Activated CD4-positive, alpha-beta T cell treated with anti-CD3 and anti-CD28 coated beads, Interleukin-2, Interleukin-4, amounts not matched to agents 100 ng/mL and 50 ng/mL, durations not matched to agents 16 hours and 8 hours (primary cell): ENCODE results near the gene APBB2.
"Not testable (repeated sequence)": the region's sequence is repeated elsewhere in the genome, so short reads cannot be mapped to it uniquely, and the experiment has no call there.

Experiments used
- DNase-seq: peaks from one replicate; pipeline ENCODE4 v3.0.0-alpha.2; 2020; ENCODE audit warnings: low spot score

APBB2 gene

DNA sequence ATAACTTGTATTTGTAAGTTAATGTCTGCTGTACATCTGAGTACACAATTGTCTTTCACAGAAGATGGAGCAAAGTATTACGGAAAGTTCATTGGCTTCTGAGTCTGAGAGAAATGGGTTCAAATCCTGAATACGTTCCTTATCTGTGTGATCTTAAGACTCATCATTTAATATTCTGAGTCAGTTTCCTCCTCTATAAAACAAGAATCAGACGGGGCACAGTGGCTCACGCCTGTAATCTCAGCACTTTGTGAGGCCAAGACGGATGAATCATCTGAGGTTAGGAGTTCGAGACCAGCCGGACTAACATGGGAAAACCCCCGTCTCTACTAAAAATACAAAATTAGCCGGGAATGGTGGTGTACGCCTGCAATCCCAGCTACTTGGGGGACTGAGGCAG, 57.8 kb downstream of the APBB2 start:
- no peak for DNase-seq

DNA sequence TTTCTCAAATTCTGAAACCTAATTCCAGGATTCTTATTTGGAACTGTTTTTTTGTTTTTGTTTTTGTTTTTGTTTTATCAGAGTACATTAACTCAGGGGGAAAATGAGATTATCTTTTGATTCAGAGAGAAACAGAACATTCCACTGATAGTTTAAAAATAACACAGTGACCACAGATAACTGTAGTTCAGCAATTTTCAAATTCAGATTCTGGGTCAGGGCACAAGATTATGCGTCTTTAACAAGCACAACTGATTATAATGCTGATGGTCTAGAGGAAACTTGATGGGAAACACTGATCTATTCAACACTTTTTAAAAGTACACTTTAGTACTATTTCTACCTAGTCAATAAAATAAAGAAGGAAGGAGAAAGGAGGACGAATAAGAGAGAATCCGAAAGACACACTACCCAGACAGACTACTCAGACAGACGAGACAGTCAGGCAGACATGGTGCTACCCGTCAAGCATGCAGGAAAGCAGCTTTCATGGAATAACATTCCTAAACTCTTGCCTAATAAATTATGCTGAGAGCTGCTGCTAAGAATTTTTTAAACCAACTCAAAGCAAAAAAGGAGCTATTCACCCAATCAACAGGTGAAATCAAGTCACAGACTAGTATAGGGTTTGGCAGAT, 59.0 kb downstream of the APBB2 start:
- no peak for DNase-seq

DNA sequence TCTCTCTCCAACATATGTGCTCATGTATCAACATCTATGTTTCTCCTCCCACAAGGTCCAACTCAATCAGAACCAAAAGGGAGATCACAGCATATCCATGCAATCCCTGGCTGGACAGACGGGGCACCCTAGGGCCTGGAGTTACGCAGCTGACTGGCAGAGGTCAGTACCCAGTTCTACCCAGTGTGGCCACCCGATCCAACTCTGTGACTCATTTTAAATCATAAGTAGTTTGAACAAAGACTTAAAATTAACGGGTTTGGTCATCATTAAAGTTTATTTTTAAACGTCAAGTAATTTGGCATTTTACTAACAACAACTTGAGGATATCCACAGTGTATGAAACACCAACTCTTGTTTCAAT, 59.5 kb downstream of the APBB2 start:
- DNase-seq = no peak

GRCh38 chr4:41154010-41154813, 60.1 kb downstream of the APBB2 start:
- DNase-seq = no peak

- DNase-seq = no peak
These were observed 63.9 kb downstream of the APBB2 start for GRCh38 chr4:41150401-41150800.

DNA sequence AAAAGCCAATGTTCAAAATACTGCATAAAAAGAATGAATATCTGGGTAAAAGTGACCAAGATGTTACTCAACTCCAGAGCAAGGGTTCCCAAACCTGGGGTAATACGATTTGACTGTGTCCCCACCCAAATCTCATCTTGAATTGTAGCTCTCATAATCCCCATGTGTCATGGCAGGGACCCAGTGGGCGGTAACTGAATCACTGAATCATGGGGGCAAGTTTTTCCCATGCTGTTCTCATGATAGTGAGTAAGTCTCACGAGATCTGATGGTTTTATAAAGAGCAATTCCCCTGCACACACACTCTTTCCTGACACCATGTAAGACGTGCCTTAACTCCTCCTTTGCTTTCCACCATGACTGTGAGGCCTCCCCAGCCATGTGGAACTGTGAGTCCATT, 64.8 kb downstream of the APBB2 start:
- not testable (repeated sequence) for DNase-seq

- no peak for DNase-seq
These were observed 65.4 kb downstream of the APBB2 start for GRCh38 chr4:41148931-41149330.

- no peak for DNase-seq
These were observed 66.0 kb downstream of the APBB2 start for GRCh38 chr4:41148292-41148691.

DNA sequence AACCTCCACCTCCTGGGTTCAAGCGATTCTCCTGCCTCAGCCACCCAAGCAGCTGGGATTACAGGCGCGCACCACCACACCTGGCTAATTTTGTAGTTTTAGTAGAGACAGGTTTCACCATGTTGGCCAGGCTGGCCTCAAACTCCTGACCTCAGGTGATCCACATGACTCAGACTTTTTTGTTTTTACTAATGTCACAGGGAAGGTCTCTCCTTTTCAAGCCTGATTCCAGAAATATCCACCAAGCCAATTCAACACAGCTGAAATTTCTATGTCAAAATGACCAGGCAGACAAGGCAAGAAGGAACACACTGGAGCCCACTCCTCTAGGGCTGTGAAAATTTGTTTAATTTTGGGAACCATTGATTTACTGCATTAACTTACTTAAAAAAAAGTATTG, 66.8 kb downstream of the APBB2 start:
- not testable (repeated sequence) for DNase-seq

DNA sequence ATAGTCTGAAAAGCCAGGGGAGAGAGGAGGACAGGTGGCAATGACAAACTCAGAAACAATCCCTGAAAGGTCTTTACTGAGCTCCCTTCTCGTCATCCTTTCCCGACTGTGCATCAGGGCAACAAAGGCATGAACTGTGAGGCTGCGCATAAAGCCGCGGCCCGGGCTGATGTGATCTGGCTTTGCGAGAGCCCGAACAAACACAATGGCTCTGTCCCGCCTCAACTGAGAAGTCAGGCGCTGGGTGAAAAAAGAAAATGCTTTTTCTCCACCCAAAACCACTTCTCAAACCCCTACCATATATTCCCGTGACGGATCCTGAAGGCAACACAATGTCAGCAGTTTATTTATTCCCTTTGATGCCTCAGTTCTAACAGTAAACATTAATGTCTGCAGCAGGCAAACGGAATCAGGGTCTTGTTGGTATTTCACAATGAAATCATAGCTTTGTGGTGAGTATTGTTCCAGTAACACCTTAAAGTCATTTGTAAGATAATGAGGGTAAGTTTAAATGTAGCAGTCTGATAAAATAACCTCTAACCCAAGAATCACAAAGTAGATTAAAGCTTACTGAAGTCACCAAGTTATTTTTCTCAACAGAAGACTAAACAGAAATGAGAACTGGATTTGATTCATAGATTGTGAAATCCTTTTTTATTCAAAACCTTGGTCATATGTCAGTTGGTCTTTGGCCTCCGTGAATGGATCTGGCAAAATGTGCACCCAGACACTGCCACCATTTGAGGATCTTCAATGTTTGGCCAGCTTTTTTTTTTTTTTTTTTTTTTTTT, 67.4 kb downstream of the APBB2 start:
- DNase-seq = no peak

DNA sequence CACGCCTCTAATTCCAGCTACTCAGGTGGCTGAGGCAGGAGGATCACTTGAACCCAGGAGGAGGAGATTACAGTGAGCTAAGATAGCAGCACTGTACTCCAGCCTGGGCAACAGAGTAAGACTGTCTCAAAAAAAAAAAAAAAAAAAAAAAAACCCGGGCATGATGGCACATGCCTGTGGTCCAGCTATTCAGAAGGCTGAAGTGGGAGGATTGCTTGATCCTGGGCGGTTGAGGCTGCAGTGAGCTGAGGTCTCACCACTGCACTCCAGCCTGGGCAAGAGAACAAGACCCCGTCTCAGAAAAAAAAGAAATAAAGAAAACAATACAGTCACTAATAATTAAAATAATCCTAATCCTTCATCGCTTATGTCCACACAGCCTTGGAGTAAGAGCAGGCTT, 68.1 kb downstream of the APBB2 start:
- no peak for DNase-seq

DNA sequence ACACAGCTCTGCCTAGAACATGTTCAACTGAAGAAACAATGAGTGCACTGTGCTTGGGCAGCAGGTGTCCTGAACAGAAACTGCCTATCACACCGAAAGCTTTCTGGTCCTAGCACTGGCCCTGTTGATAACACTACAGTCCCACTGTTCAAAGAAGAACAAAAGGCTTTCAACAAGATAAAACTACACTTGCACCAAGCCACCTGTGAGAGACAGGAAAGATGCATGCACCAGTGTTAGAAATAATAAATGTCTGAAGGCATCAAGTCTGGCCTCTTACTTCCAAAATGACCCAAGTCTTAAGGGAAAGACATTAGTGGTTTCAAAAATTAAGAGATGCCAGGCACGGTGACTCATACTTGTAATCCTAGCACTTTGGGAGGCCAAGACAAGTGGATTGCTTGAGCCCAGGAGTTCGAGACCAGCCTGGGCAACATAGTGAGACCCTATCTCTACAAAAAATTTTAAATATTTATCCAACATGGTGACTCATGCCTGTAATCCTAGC, 68.7 kb downstream of the APBB2 start:
- no peak for DNase-seq

DNA sequence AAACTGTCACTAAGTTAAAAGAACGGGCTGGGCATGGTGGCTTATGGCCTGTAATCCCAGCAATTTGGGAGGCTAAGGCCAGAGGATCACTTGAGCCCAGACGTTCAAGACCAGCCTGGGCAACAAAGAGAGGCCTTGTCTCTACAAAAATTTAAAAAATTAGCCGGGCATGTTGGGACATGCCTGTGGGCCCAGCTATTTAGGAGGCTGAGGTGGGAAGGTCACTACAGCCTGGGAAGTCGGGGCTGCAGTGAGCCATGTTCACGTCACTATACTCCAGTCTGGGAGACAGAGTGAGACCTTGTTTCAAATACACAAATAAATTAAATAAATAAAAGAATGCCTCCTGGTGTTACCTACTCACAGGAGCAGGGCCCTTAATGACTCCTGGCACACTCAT, 69.5 kb downstream of the APBB2 start:
- no peak for DNase-seq

DNA sequence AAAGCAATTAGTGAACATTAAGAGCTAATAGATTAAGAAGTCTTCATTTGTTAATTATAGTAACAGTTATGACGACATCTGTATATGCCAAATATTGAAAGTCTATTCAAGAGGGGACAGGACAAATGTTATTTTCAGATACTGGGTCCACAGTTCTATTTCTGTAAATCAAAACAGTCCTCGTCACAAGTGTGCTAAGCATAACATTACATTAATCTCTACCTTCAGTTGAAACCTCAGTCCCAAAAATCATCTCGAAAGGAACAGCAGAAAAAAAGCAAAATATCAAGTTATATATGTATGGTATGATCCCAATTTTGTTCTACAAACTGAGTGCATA, 70.3 kb downstream of the APBB2 start:
- no peak for DNase-seq

DNA sequence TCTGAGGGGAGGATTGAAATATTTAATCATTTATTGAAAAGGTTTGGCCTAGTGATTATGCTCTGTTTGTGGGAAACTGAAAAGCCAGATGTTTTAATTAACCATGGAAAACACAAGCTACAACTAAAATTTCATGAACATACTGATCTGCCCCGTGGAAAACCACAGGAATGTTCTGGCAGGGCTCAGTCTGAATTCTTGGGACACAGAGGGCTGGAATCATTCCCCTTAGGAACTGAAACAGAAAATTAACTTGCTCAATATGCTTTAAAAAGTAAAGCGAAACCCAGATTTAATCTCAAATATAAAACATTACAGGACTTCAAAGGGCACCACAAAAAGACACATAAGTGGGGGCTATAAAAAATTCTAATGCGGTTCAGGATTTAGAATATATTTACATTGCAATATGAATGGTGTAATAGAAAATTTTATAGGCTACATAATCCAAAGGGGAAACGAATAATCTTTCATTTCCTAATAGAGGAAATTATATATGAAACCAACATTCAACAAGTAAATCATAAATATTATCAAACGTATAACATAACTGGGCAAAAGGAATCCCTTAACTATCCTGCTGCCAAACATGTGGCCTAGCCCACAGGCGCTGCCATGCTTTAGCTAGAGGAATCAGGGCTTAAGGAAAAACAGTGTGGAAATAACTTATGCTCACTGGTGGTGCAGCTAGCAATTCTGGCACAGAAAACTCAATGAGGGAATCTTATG, 70.9 kb downstream of the APBB2 start:
- no peak for DNase-seq

- no peak for DNase-seq
These were observed 71.7 kb downstream of the APBB2 start for GRCh38 chr4:41142376-41143310.

DNA sequence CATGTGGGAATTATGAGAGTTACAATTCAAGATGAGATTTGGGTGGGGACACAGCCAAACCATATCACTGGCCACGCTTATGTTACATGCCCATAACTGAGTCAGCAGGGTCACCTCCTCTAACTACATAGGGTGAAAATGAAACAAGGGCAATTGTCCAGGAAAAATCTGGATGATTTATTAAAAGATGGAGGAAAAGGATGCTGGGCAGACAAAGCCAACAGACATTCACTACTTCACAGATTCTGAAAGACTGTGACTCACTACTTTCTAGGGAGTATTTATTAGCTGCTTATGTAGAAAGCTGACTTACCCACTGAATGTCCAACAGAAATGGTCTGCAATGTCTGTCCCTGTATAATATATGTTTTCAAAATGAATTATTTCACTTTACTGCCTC, 72.4 kb downstream of the APBB2 start:
- no peak for DNase-seq

DNA sequence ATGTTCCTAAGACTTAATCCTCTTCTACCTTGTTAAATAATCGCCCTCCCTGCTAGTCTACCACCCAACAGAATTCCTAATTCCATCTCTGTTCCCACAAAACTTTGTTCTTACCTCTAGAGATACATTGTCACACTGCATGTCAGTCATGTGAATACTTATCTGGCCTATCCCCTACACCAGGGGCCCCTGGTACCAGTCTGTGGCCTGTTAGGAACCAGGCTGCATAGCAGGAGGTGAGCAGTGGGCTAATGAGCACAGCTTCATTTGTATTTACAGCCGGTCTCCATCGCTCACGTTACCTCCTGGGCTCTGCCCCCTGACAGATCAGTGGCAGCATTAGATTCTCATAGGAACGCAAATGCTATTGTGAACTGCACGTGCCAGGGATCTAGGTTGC, 73.9 kb downstream of the APBB2 start:
- DNase-seq = no peak

DNA sequence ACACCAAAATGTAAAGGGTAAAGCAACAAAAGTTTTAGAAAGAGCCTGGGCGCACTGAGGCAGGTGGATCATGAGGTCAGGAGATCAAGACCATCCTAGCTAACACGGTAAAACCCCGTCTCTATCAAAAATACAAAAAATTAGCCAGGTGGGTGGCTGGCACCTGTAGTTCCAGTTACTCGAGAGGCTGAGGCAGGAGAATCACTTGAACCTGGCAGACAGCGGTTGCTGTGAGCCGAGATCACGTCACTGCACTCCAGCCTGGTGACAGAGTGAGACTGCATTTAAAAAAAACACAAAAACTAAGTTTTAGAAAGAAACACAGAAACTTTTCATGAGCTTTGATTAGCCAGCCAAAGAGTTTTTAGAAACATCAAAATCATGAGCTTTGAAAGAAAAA, 76.5 kb downstream of the APBB2 start:
- DNase-seq = no peak

GRCh38 chr4:41136456-41136855, 77.9 kb downstream of the APBB2 start:
- no peak for DNase-seq

- DNase-seq = no peak
These were observed 78.5 kb downstream of the APBB2 start for GRCh38 chr4:41135801-41136200.
